ENCODE results near the gene XRN2.
"Not testable (repeated sequence)": the region's sequence is repeated elsewhere in the genome, so short reads cannot be mapped to it uniquely, and the experiment has no call there.

XRN2 gene

GRCh38 chr20:21413996-21414395 lies 110.9 kb downstream of the XRN2 start:
- not testable (repeated sequence) for H3K9me3 ChIP-seq (ENCODE audit: control insufficient read depth, low read depth, low read length); H3K4me1 ChIP-seq (ENCODE audit: control insufficient read depth, low read depth, low read length); H3K27ac ChIP-seq (ENCODE audit: low read length); H3K9ac ChIP-seq (ENCODE audit: low read length); H3K27me3 ChIP-seq (ENCODE audit: control insufficient read depth, insufficient read depth, low read length); H3K36me3 ChIP-seq (ENCODE audit: control insufficient read depth, low read depth, low read length); H3K4me3 ChIP-seq (ENCODE audit: low read length)

- H3K9me3 ChIP-seq (ENCODE audit: control insufficient read depth, low read depth, low read length); H3K9ac ChIP-seq (ENCODE audit: low read length); H3K27ac ChIP-seq (ENCODE audit: low read length); H3K4me3 ChIP-seq (ENCODE audit: low read length); H3K4me1 ChIP-seq (ENCODE audit: control insufficient read depth, low read depth, low read length); H3K27me3 ChIP-seq (ENCODE audit: control insufficient read depth, insufficient read depth, low read length); H3K36me3 ChIP-seq (ENCODE audit: control insufficient read depth, low read depth, low read length): not testable (repeated sequence)
Observed at GRCh38 chr20:21419147-21419546, 116.0 kb downstream of the XRN2 start.

- H3K36me3 ChIP-seq (ENCODE audit: control insufficient read depth, low read depth, low read length), result no peaks in the 10 kb centered on the region
- H3K4me1 ChIP-seq (ENCODE audit: control insufficient read depth, low read depth, low read length), result no peaks in the 10 kb centered on the region
- no peak overlapping the region for H3K9ac ChIP-seq (ENCODE audit: low read length)
- H3K4me3 ChIP-seq (ENCODE audit: low read length), result no peak overlapping the region
- H3K9me3 ChIP-seq (ENCODE audit: control insufficient read depth, low read depth, low read length), result no peaks in the 10 kb centered on the region
- H3K27me3 ChIP-seq (ENCODE audit: control insufficient read depth, insufficient read depth, low read length), result no peaks in the 10 kb centered on the region
- no peak overlapping the region for H3K27ac ChIP-seq (ENCODE audit: low read length)
Observed at GRCh38 chr20:21421601-21422236, 118.6 kb downstream of the XRN2 start.

- not testable (repeated sequence) for H3K9ac ChIP-seq (ENCODE audit: low read length); H3K36me3 ChIP-seq (ENCODE audit: control insufficient read depth, low read depth, low read length); H3K4me1 ChIP-seq (ENCODE audit: control insufficient read depth, low read depth, low read length); H3K9me3 ChIP-seq (ENCODE audit: control insufficient read depth, low read depth, low read length); H3K27ac ChIP-seq (ENCODE audit: low read length); H3K27me3 ChIP-seq (ENCODE audit: control insufficient read depth, insufficient read depth, low read length); H3K4me3 ChIP-seq (ENCODE audit: low read length)
Observed at GRCh38 chr20:21423712-21424111, 120.6 kb downstream of the XRN2 start.

- no peaks in the 10 kb centered on the region for H3K27me3 ChIP-seq (ENCODE audit: control insufficient read depth, insufficient read depth, low read length)
- H3K4me1 ChIP-seq (ENCODE audit: control insufficient read depth, low read depth, low read length), result no peaks in the 10 kb centered on the region
- H3K4me3 ChIP-seq (ENCODE audit: low read length), result no peak overlapping the region
- H3K9me3 ChIP-seq (ENCODE audit: control insufficient read depth, low read depth, low read length), result no peaks in the 10 kb centered on the region
- H3K36me3 ChIP-seq (ENCODE audit: control insufficient read depth, low read depth, low read length), result no peaks in the 10 kb centered on the region
- H3K27ac ChIP-seq (ENCODE audit: low read length), result no peak overlapping the region
- no peak overlapping the region for H3K9ac ChIP-seq (ENCODE audit: low read length)
Observed at GRCh38 chr20:21424846-21425245, 121.7 kb downstream of the XRN2 start.

- H3K27me3 ChIP-seq (ENCODE audit: control insufficient read depth, insufficient read depth, low read length), result no peaks in the 10 kb centered on the region
- H3K4me3 ChIP-seq (ENCODE audit: low read length), result no peak overlapping the region
- H3K36me3 ChIP-seq (ENCODE audit: control insufficient read depth, low read depth, low read length), result no peaks in the 10 kb centered on the region
- no peak overlapping the region for H3K27ac ChIP-seq (ENCODE audit: low read length)
- no peaks in the 10 kb centered on the region for H3K9me3 ChIP-seq (ENCODE audit: control insufficient read depth, low read depth, low read length)
- no peaks in the 10 kb centered on the region for H3K4me1 ChIP-seq (ENCODE audit: control insufficient read depth, low read depth, low read length)
- H3K9ac ChIP-seq (ENCODE audit: low read length), result no peak overlapping the region
Observed at GRCh38 chr20:21430020-21430419, 126.9 kb downstream of the XRN2 start.

GRCh38 chr20:21432911-21433310 lies 129.8 kb downstream of the XRN2 start:
- peaks cover 6% of the 10 kb centered on the region for H3K4me1 ChIP-seq (ENCODE audit: control insufficient read depth, low read depth, low read length)
- no peak overlapping the region for H3K4me3 ChIP-seq (ENCODE audit: low read length)
- no peaks in the 10 kb centered on the region for H3K27me3 ChIP-seq (ENCODE audit: control insufficient read depth, insufficient read depth, low read length)
- H3K9ac ChIP-seq (ENCODE audit: low read length), result no peak overlapping the region
- no peaks in the 10 kb centered on the region for H3K36me3 ChIP-seq (ENCODE audit: control insufficient read depth, low read depth, low read length)
- H3K27ac ChIP-seq (ENCODE audit: low read length), result no peak overlapping the region
- H3K9me3 ChIP-seq (ENCODE audit: control insufficient read depth, low read depth, low read length), result no peaks in the 10 kb centered on the region

- Histone ChIP-seq H3K36me3 (ENCODE audit: control insufficient read depth, low read depth, low read length) (no peaks in the 10 kb centered on the region), H3K9ac (ENCODE audit: low read length) (no peak overlapping the region), H3K27me3 (ENCODE audit: control insufficient read depth, insufficient read depth, low read length) (no peaks in the 10 kb centered on the region), H3K4me1 (ENCODE audit: control insufficient read depth, low read depth, low read length) (peaks cover 6% of the 10 kb centered on the region), H3K4me3 (ENCODE audit: low read length) (no peak overlapping the region), H3K9me3 (ENCODE audit: control insufficient read depth, low read depth, low read length) (no peaks in the 10 kb centered on the region), H3K27ac (ENCODE audit: low read length) (no peak overlapping the region)
Observed at GRCh38 chr20:21433329-21433890, 130.3 kb downstream of the XRN2 start.

- H3K36me3 ChIP-seq (ENCODE audit: control insufficient read depth, low read depth, low read length), result no peaks in the 10 kb centered on the region
- no peak overlapping the region for H3K9ac ChIP-seq (ENCODE audit: low read length)
- peaks cover 6% of the 10 kb centered on the region for H3K4me1 ChIP-seq (ENCODE audit: control insufficient read depth, low read depth, low read length)
- H3K4me3 ChIP-seq (ENCODE audit: low read length), result no peak overlapping the region
- H3K27me3 ChIP-seq (ENCODE audit: control insufficient read depth, insufficient read depth, low read length), result no peaks in the 10 kb centered on the region
- H3K9me3 ChIP-seq (ENCODE audit: control insufficient read depth, low read depth, low read length), result no peaks in the 10 kb centered on the region
- H3K27ac ChIP-seq (ENCODE audit: low read length), result no peak overlapping the region
Observed at GRCh38 chr20:21435576-21435975, 132.4 kb downstream of the XRN2 start.

GRCh38 chr20:21436205-21436604 lies 133.1 kb downstream of the XRN2 start:
- Histone ChIP-seq H3K4me3 (ENCODE audit: low read length) (no peak overlapping the region), H3K27me3 (ENCODE audit: control insufficient read depth, insufficient read depth, low read length) (no peaks in the 10 kb centered on the region), H3K36me3 (ENCODE audit: control insufficient read depth, low read depth, low read length) (no peaks in the 10 kb centered on the region), H3K9ac (ENCODE audit: low read length) (no peak overlapping the region), H3K9me3 (ENCODE audit: control insufficient read depth, low read depth, low read length) (no peaks in the 10 kb centered on the region), H3K4me1 (ENCODE audit: control insufficient read depth, low read depth, low read length) (peaks cover 6% of the 10 kb centered on the region), H3K27ac (ENCODE audit: low read length) (no peak overlapping the region)

- no peaks in the 10 kb centered on the region for H3K36me3 ChIP-seq (ENCODE audit: control insufficient read depth, low read depth, low read length)
- no peak overlapping the region for H3K4me3 ChIP-seq (ENCODE audit: low read length)
- H3K4me1 ChIP-seq (ENCODE audit: control insufficient read depth, low read depth, low read length), result peaks cover 6% of the 10 kb centered on the region
- H3K9me3 ChIP-seq (ENCODE audit: control insufficient read depth, low read depth, low read length), result no peaks in the 10 kb centered on the region
- no peak overlapping the region for H3K9ac ChIP-seq (ENCODE audit: low read length)
- H3K27me3 ChIP-seq (ENCODE audit: control insufficient read depth, insufficient read depth, low read length), result no peaks in the 10 kb centered on the region
- no peak overlapping the region for H3K27ac ChIP-seq (ENCODE audit: low read length)
Observed at GRCh38 chr20:21437248-21437647, 134.1 kb downstream of the XRN2 start.

GRCh38 chr20:21437816-21438215 lies 134.7 kb downstream of the XRN2 start:
- Histone ChIP-seq H3K27ac (ENCODE audit: low read length) (no peak overlapping the region), H3K4me1 (ENCODE audit: control insufficient read depth, low read depth, low read length) (peaks cover 6% of the 10 kb centered on the region), H3K4me3 (ENCODE audit: low read length) (no peak overlapping the region), H3K9ac (ENCODE audit: low read length) (no peak overlapping the region), H3K27me3 (ENCODE audit: control insufficient read depth, insufficient read depth, low read length) (no peaks in the 10 kb centered on the region), H3K36me3 (ENCODE audit: control insufficient read depth, low read depth, low read length) (no peaks in the 10 kb centered on the region), H3K9me3 (ENCODE audit: control insufficient read depth, low read depth, low read length) (no peaks in the 10 kb centered on the region)
